ENCODE measurements around the gene LRTM2. TPM values are rescaled to one million over a fixed set of nuclear protein-coding genes. Genes with fewer than 3 reads are reported as not detected.
A peak's percentile ranks its signal among the peaks of the same experiment; 100 is the strongest.

The LRTM2 gene
- total and polyA plus RNA-seq, 7 experiments from 2014 or later = 0.12 TPM; not detected in 6

DNA sequence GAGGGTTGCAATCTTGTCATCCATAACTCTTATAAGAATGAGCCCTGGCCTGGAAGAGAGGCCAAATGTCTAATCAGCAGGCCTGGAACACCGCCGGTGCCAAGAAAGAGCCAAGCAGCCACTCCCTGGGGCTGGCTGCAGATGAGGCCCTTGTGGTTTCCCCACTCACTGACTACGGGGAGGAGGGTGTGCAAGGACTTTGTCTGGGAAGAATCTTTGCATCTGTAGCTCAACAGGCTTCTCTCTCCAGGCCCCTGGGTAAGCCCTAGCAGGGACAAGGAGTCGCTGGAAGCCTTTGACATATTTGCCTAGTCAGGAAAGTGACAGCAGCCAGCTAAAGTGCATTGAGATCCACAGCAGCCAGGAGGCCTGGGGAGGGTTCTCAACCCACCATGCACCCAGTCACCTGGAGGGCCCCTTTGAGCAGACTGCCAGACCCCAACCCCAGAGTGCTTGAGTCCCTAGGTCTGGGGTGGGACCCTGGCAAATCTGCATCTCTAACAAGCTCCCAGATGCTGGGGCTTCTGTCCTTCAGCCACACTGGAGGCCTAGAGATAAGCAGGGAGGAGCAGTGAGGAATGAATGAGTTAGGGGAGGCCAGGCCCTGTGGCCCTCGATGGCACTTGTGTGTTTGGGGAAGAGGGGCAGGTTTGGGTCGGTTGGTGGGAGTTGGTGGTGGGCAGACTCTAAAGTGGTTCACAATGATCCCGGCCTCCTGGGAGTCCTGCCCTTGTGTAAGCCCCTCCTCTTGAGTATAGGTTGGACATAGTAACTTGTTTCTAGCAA lies 13.9 kb upstream of the LRTM2 start:
- Histone ChIP-seq H3K9me3 (ENCODE audit: control insufficient read depth in 2 of 3, low read length in 3 of 3) (no peaks in the 10 kb centered on the region), H3K27ac (ENCODE audit: low read depth, low read length) (no peak overlapping the region), H3K27me3 (ENCODE audit: control insufficient read depth in 2 of 2, insufficient read depth in 2 of 2, low read length in 2 of 2) (no peaks in the 10 kb centered on the region), H3K4me1 (ENCODE audit: control insufficient read depth in 2 of 2, insufficient read depth in 2 of 2, low read length in 2 of 2) (peaks cover 6 to 7% of the 10 kb centered on the region in 2 donors), H3K4me3 (ENCODE audit: low read length) (no peak overlapping the region), H3K36me3 (ENCODE audit: control insufficient read depth in 2 of 3, insufficient read depth in 3 of 3, low read length in 3 of 3) (no peaks in the 10 kb centered on the region)
- no peaks in the 10 kb centered on the region for H3K27me3 Mint-ChIP-seq
- DNase-seq (no peak), ATAC-seq (no peak)
- no peak overlapping the region for H3K4me3 Mint-ChIP-seq
- peaks cover 0 to 5% (median 0%) of the 10 kb centered on the region in 11 donors for H3K9me3 Mint-ChIP-seq
- H3K4me1 Mint-ChIP-seq = peaks cover 5 to 14% (median 8%) of the 10 kb centered on the region in 7 donors
- POLR2A ChIA-PET = no interaction called here
- intact Hi-C loops (cut with micrococcal nuclease) = no loop called here
- peak overlapping the region in 1 of 9 donors; percentile 31 for H3K27ac Mint-ChIP-seq
- H3K36me3 Mint-ChIP-seq = no peaks in the 10 kb centered on the region
- CTCF ChIA-PET = interaction anchor here (0.7 kb wide), 1 partner anchor 123 kb away, joined by 3 read pairs; no protein-coding TSS in a partner anchor

DNA sequence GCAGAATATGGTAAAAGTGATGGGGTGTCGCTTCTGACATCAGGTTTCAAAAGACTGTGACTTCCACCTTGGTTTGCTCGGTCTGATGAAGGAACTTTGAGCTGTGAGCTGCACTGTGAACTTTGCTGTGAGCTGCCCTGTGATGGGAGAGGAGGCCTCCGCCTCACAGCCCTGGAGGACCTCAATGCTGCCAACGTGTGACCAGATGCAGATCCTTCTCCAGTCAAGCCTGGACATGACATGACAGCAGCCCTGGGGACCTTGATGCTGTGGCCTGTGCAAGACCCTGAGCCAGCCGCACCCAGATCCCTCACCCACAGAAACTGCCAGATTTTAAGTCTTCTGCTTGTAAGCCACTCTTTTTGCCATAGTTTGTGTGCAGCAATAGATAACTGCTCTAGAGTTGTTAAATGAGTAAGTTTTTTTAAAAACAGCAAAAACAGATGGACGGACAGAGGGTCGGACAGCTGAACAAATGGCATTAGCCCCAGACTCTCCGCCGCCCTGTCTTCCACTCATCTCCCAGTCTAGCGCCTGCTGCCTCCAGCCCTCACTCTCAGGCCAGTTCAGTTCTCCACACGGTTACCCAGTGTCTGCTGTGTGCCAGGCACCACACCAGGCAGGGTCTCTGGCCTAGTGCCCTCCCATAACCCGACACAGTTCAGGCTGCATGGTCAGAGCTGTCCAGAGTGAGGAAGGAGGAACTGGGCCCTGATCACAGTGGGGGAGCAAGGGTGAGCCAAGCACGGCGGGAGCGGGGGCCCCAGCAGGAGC lies 13.1 kb upstream of the LRTM2 start:
- H3K4me1 ChIP-seq (ENCODE audit: control insufficient read depth in 2 of 2, insufficient read depth in 2 of 2, low read length in 2 of 2) = peaks cover 6 to 7% of the 10 kb centered on the region in 2 donors
- Mint-ChIP-seq H3K9me3 (peaks cover 0 to 5% (median 0%) of the 10 kb centered on the region in 11 donors), H3K36me3 (no peaks in the 10 kb centered on the region), H3K4me1 (peaks cover 5 to 16% (median 8%) of the 10 kb centered on the region in 7 donors), H3K4me3 (no peak overlapping the region), H3K27me3 (no peaks in the 10 kb centered on the region), H3K27ac (peak overlapping the region in 1 of 9 donors; percentile 31)
- ATAC-seq (no peak), DNase-seq (no peak)
- ChIA-PET POLR2A (no interaction called here), CTCF (interaction anchor here (0.7 kb wide), 1 partner anchor 122 kb away, joined by 3 read pairs; no protein-coding TSS in a partner anchor)
- intact Hi-C loops (cut with micrococcal nuclease) = no loop called here
- no peak overlapping the region for H3K27ac ChIP-seq (ENCODE audit: low read depth, low read length)
- H3K4me3 ChIP-seq (ENCODE audit: low read length) = no peak overlapping the region
- H3K27me3 ChIP-seq (ENCODE audit: control insufficient read depth in 2 of 2, insufficient read depth in 2 of 2, low read length in 2 of 2) = no peaks in the 10 kb centered on the region
- no peaks in the 10 kb centered on the region for H3K9me3 ChIP-seq (ENCODE audit: control insufficient read depth in 2 of 3, low read length in 3 of 3)
- H3K36me3 ChIP-seq (ENCODE audit: control insufficient read depth in 2 of 3, insufficient read depth in 3 of 3, low read length in 3 of 3) = no peaks in the 10 kb centered on the region

DNA sequence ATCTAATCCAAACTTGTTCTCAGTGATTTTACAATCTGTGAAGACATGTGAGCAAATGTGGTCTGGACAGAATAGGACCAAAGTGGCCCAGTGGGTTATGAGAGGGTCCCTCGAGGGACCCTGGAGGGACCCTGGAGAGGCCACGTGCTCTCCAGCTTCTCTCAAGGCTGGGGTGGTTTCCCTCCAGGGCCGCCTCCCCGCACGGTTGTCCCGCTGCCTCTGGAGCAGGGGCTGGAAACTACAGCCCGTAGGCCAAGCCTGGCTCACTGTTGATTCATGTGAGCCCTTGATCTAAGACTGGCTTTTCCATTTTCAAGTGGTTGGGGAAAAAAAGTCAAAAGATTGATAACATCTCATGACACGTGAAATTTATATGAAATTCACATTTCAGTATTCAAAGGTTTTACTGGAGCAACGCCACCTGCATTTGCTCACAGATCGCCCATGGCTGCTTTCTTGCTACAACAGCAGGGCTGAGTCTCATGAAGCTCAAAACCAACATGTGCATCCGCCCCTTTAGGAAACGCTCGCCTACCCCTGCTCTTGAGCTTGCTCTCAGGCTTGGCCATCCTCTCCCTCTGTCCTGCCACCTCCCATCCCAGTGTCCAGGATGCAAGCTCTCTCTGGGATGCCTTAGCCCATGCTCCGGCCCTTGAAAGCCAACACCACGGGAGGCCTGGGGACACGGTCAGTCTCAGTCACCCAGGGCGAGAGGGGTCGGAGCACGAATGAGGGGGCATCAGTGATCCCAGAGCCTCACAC lies 12.1 kb upstream of the LRTM2 start:
- H3K4me3 Mint-ChIP-seq = no peak overlapping the region
- H3K4me3 ChIP-seq (ENCODE audit: low read length) = no peak overlapping the region
- peaks cover 0 to 5% (median 0%) of the 10 kb centered on the region in 11 donors for H3K9me3 Mint-ChIP-seq
- H3K27me3 Mint-ChIP-seq = no peaks in the 10 kb centered on the region
- DNase-seq = no peak
- H3K4me1 ChIP-seq (ENCODE audit: control insufficient read depth in 2 of 2, insufficient read depth in 2 of 2, low read length in 2 of 2) = peaks cover 6 to 7% of the 10 kb centered on the region in 2 donors
- POLR2A ChIA-PET = no interaction called here
- intact Hi-C loops (cut with micrococcal nuclease) = no loop called here
- no peaks in the 10 kb centered on the region for H3K9me3 ChIP-seq (ENCODE audit: control insufficient read depth in 2 of 3, low read length in 3 of 3)
- H3K27me3 ChIP-seq (ENCODE audit: control insufficient read depth in 2 of 2, insufficient read depth in 2 of 2, low read length in 2 of 2) = no peaks in the 10 kb centered on the region
- peaks cover 5 to 16% (median 8%) of the 10 kb centered on the region in 7 donors for H3K4me1 Mint-ChIP-seq
- H3K36me3 ChIP-seq (ENCODE audit: control insufficient read depth in 2 of 3, insufficient read depth in 3 of 3, low read length in 3 of 3) = no peaks in the 10 kb centered on the region
- H3K36me3 Mint-ChIP-seq = no peaks in the 10 kb centered on the region
- CTCF ChIA-PET = interaction anchor here (1.2 kb wide), 1 partner anchor 132 kb away, joined by 4 read pairs; no protein-coding TSS in a partner anchor
- ATAC-seq = no peak
- H3K27ac Mint-ChIP-seq = no peak overlapping the region
- H3K27ac ChIP-seq (ENCODE audit: low read depth, low read length) = no peak overlapping the region

DNA sequence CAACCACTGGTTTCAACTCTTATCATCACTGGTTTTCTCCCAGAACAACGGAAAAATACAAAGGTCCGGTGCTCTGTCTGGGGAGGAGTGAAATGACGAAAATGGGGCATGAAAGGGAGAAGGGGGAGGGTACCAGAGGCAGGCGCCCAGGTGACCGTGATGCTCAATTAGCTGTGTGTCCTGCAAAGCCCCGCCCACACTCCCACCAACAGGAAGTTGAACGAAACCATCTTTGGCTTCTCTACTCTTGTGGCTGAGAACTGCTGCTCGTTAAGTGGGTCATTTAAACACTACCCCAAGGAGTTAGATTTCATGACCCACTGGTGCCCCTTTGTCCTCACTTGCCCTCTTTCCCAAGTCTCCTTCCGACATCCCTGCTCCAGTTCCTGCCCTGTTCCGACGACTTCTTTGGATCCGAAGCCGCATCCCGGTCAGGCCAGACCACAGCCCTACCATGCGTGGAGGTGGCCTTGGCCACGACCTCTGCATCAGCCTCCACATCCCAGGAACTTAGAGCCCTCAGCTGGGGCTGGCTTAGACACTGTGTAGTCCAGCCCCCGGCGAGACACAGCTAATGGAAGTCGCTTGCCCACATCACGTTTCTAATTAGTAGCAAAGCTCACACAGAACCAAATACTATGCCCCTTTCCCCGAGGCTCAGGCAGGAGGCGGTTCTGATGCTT lies 11.4 kb upstream of the LRTM2 start:
- Mint-ChIP-seq H3K4me1 (peaks cover 5 to 16% (median 8%) of the 10 kb centered on the region in 7 donors), H3K9me3 (peaks cover 0 to 5% (median 0%) of the 10 kb centered on the region in 11 donors), H3K27me3 (no peaks in the 10 kb centered on the region), H3K27ac (no peak overlapping the region), H3K4me3 (no peak overlapping the region), H3K36me3 (no peaks in the 10 kb centered on the region)
- no peak overlapping the region for H3K4me3 ChIP-seq (ENCODE audit: low read length)
- H3K9me3 ChIP-seq (ENCODE audit: control insufficient read depth in 2 of 3, low read length in 3 of 3) = no peaks in the 10 kb centered on the region
- no peaks in the 10 kb centered on the region for H3K27me3 ChIP-seq (ENCODE audit: control insufficient read depth in 2 of 2, insufficient read depth in 2 of 2, low read length in 2 of 2)
- CTCF ChIA-PET = interaction anchor here (1.2 kb wide), 1 partner anchor 131 kb away, joined by 4 read pairs; no protein-coding TSS in a partner anchor
- intact Hi-C loops (cut with micrococcal nuclease) = no loop called here
- peaks cover 6 to 7% of the 10 kb centered on the region in 2 donors for H3K4me1 ChIP-seq (ENCODE audit: control insufficient read depth in 2 of 2, insufficient read depth in 2 of 2, low read length in 2 of 2)
- no peak for DNase-seq
- H3K36me3 ChIP-seq (ENCODE audit: control insufficient read depth in 2 of 3, insufficient read depth in 3 of 3, low read length in 3 of 3) = no peaks in the 10 kb centered on the region
- ATAC-seq = no peak
- H3K27ac ChIP-seq (ENCODE audit: low read depth, low read length) = no peak overlapping the region
- POLR2A ChIA-PET = no interaction called here

DNA sequence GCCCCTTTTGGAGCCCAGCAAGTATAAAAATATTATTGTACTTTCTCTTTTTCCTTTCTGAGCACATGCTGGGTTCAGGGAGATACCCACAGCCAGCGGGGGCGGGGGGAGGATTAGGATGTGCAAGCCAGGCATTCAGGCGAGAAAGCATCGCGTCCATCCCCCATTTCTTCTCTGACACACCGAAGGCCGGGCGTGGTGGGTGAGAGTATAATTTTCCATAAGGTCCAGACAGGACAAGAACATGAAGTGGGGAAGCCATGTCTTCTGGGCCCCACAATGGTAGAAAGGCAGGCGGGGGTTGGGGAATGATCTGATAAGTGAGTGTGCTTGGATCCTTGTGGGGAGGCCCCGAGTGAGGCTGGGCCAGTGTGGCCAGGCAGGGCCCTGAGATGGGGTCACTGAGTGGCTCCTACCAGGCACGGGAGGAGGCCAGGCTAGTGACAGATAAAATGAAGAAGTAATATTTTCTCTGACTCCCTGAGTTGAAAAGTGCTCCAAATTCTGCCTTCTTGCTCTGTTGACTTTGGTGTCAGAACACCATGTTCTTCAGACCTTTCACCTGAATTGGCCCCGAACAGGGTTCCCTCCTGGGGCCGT lies 10.7 kb upstream of the LRTM2 start:
- Mint-ChIP-seq H3K9me3 (no peaks in the 10 kb centered on the region), H3K27me3 (peaks cover 0 to 2% (median 0%) of the 10 kb centered on the region in 5 donors), H3K27ac (peak overlapping the region in 1 of 9 donors; percentile 25), H3K4me3 (peak overlapping the region in 2 of 10 donors; percentile 29 to 66), H3K36me3 (no peaks in the 10 kb centered on the region), H3K4me1 (peaks cover under 1 to 14% (median 2%) of the 10 kb centered on the region in 7 donors)
- DNase-seq (no peak), ATAC-seq (no peak)
- ChIA-PET POLR2A (no interaction called here), CTCF (interaction anchor here (2.2 kb wide), 1 partner anchor 130 kb away, joined by 7 read pairs; no protein-coding TSS in a partner anchor)
- Histone ChIP-seq H3K4me3 (ENCODE audit: low read length) (no peak overlapping the region), H3K27me3 (ENCODE audit: control insufficient read depth in 2 of 2, insufficient read depth in 2 of 2, low read length in 2 of 2) (no peaks in the 10 kb centered on the region), H3K9me3 (ENCODE audit: control insufficient read depth in 2 of 3, low read length in 3 of 3) (no peaks in the 10 kb centered on the region), H3K4me1 (ENCODE audit: control insufficient read depth in 2 of 2, insufficient read depth in 2 of 2, low read length in 2 of 2) (peaks cover 3 to 4% of the 10 kb centered on the region in 2 donors), H3K27ac (ENCODE audit: low read depth, low read length) (no peak overlapping the region), H3K36me3 (ENCODE audit: control insufficient read depth in 2 of 3, insufficient read depth in 3 of 3, low read length in 3 of 3) (no peaks in the 10 kb centered on the region)
- intact Hi-C loops (cut with micrococcal nuclease) = no loop called here
